NB4 (cell line): ENCODE data around the gene RGS3.

Experiments
- DNase-seq: peaks from one replicate; pipeline ENCODE4 v3.0.0; 2010; ENCODE audit warnings: low read depth
- H3K4me3 ChIP-seq: one replicate; pipeline ENCODE4 v1.5.1; 2011; ENCODE audit warnings: mild to moderate bottlenecking, low read depth, low read length, moderate library complexity
- MYC ChIP-seq: IDR thresholded peaks from 2 replicates; pipeline ENCODE4 v1.6.1; 2011; ENCODE audit warnings: low read depth, low read length
- POLR2A ChIP-seq: IDR thresholded peaks from 2 replicates; pipeline ENCODE4 v1.6.1; 2011; ENCODE audit warnings: mild to moderate bottlenecking; ENCODE audit not compliant: insufficient read length; ENCODE audit errors: extremely low read depth
- TF ChIP-seq, protein P1 (sequence below): IDR thresholded peaks from one replicate; pipeline ENCODE4 v1.5.1; 2012; ENCODE audit warnings: low read depth, low read length
- TF ChIP-seq, protein P2 (sequence below): IDR thresholded peaks from 2 replicates; pipeline ENCODE4 v1.6.1; 2011; ENCODE audit warnings: low read depth, low read length

Gene RGS3

DNA sequence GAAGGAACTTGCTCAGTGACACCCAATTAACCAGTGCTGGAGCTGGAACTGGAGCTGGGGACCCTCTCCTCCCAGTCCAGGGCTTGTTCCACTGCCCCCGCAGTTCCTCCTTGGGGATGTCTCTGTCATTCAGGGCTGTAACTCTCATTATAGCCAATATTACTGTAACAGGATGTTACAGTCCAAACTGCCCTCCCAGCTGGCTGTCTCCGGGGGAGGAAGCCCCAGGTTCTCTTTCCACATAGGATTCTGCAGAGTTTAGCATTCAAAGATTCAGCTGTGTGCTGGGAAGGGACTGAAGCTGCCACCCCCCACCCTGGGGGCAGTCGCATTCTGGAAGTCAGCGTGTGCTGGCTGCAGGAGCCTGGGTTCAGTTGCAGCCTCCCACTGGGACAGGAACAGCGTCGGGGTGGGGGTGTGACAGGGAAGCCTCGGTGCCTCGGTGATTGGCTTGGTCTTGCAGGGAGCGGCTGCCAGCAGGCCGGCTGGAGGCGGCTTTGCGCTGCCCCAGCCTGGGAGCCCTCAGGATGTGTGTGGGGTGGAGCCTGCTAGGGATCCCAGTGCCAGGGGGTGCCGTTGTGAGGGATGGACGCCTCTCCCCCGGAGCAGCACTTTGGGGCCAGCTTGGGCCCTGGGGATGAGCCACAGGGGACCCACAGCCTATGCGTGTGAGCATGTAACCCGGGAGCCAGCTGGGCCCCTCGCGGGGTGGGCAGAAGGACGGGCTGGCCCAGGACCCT, 101.1 kb downstream of the RGS3 start:
- TF ChIP-seq, protein P1, sequence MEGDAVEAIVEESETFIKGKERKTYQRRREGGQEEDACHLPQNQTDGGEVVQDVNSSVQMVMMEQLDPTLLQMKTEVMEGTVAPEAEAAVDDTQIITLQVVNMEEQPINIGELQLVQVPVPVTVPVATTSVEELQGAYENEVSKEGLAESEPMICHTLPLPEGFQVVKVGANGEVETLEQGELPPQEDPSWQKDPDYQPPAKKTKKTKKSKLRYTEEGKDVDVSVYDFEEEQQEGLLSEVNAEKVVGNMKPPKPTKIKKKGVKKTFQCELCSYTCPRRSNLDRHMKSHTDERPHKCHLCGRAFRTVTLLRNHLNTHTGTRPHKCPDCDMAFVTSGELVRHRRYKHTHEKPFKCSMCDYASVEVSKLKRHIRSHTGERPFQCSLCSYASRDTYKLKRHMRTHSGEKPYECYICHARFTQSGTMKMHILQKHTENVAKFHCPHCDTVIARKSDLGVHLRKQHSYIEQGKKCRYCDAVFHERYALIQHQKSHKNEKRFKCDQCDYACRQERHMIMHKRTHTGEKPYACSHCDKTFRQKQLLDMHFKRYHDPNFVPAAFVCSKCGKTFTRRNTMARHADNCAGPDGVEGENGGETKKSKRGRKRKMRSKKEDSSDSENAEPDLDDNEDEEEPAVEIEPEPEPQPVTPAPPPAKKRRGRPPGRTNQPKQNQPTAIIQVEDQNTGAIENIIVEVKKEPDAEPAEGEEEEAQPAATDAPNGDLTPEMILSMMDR: no peak
- TF ChIP-seq POLR2A (no peak), MYC (no peak)
- TF ChIP-seq, protein P2, sequence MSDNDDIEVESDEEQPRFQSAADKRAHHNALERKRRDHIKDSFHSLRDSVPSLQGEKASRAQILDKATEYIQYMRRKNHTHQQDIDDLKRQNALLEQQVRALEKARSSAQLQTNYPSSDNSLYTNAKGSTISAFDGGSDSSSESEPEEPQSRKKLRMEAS: no peak
- H3K4me3 ChIP-seq: peak overlapping the region; percentile 51
- peak; percentile 80 for DNase-seq

DNA sequence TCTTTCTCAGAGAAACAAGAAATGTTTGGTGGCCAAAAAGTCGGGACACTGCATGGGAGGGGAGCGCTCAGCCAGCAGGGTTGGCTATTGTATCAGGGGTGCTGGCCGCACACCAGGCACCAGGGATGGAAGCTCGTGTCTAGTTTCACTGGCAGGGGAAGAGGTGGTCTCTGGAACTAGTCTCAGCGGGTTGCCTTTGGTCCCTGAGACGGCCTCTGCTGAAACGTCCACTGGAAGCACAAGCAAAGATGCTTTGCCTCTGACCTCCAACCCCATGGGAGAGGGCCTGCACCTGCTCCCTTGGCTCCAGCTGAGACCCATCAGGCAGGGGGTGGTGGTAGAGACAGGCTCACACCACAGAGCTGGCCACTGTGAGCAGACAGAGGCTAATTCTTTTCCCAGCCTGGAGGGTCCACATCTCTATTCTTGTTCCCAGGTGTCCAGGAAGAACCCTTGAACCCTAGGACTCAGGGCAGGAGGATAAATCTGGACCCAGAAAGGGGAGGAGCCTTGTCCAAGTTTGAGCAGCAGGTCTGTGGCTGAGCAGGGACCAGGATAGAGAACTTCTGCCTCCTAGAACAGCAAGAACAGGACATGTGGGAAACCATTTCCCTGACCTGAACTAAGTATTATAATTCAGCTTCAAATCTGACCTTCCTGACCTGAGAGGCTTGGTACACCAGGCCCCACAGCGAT, 102.6 kb downstream of the RGS3 start:
- TF ChIP-seq, protein P1: no peak
- TF ChIP-seq POLR2A: no peak
- TF ChIP-seq MYC: no peak
- TF ChIP-seq, protein P2: no peak
- DNase-seq: no peak
- H3K4me3 ChIP-seq: no peak overlapping the region

DNA sequence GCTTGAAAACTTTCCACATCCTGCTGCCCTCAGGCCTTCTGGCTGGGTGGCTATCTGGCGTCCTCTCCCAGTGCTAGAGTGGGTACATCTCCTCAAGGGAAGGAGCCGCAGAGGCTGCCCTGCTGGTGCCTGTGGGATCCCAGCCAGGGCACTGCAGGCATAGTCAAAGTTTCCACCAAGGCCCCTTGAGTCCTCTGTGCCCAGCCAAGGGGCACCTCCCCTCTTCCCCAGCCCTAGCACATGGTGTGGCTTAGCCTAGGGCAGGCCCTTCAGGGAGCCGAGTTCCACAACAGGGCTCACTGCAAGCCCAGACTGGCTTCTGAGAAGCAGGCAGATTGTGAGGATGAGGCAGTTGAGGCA, 103.2 kb downstream of the RGS3 start:
- no peak for DNase-seq
- H3K4me3 ChIP-seq: no peak overlapping the region
- TF ChIP-seq, protein P2: no peak
- TF ChIP-seq MYC (no peak), POLR2A (no peak)
- TF ChIP-seq, protein P1: no peak

DNA sequence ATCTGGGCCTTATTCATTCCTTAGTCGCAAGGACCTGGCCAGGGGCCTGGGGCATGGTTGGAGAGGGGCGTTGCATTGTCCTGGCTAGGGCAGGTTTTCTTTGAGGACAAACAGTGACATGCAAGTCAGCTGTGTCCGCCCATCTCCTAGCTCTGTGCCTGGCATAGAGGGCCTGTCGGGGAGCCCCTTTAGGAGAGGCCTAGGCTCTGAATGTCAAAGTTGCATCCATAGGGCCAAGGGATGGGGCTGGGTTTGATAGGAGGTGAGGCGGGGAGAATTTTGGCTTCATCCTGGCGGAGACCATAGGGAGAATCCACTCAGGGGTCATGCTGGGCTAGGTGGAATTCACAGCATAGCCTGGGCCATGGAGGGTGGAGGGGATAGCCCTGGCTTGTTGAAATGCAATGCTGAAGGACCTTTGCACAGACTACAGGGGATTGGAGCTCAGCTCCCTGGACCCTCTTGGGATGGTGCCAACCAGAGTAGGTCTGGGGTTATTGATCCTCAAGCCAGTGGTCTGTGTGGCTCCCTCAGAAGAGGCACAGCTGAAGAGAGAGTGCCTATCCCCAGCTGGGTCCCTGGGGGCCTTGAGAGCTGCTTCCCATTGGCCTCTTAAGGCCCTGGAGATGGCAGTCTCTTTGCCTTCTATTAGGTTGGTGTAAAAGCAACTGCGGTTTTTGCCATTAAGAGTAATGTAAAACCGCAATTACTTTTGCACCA, 104.0 kb downstream of the RGS3 start:
- no peak overlapping the region for H3K4me3 ChIP-seq
- DNase-seq: no peak
- TF ChIP-seq, protein P2: no peak
- no peak for TF ChIP-seq MYC

DNA sequence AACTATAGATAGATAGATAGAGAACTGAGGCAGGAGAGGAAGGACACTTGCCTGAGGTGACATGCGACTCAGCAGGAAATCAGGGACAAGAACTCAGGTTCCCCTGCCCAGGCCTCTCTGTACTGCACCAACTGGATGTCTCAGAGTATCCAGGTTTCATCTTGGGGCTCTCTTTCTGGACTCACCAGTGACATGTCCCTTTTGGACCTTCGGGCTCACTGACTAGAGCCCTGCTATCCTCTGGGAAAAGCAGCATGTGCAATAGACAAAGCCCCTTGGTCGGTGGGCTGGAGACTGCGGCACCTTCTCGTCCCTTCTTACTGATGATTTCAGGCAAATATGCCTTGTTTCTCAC, 104.5 kb downstream of the RGS3 start:
- H3K4me3 ChIP-seq: no peak overlapping the region
- TF ChIP-seq, protein P2: no peak
- TF ChIP-seq POLR2A: no peak
- TF ChIP-seq MYC: no peak
- TF ChIP-seq, protein P1: no peak
- no peak for DNase-seq

DNA sequence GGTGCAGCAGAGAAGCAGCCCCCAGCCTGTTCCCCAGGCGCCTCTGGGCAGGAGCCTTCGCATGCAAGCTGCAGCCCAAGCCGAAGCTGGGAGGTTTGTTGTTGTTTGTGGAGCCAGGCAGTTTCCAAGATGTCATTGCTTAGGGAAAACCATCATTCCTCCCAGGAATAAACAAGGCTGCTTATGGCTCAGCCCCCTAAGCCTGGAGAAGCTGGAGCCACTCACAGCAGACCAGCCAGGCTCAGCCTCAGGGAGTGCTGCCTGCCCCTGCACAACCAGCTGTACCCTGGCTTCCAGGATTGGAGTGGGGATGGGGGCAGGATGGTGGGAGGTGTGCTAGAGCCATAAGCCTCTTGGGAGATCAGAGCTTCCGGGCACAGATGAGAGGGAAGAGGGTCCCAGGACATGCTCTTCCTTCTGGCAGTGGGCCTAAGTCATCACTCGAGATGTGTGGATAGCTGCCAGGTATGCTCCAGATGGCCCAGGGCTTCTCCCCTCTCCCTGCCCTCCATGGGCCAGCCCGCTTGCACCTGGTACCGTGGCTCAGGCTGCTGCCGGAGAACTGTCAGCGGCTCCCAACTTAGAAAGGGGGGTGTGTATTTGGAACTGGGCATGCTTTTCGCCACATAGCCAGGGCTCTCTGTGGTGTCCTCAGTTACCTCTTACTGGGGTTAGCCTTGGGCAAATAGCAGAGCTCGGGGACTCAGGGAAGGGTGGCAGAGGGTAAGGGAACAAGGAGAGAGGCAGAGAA, 105.2 kb downstream of the RGS3 start:
- TF ChIP-seq MYC (no peak), POLR2A (no peak)
- TF ChIP-seq, protein P1: no peak
- TF ChIP-seq, protein P2: no peak
- H3K4me3 ChIP-seq: no peak overlapping the region
- no peak for DNase-seq
